ENCODE measurements around the gene USF1. TPM values are rescaled to one million over a fixed set of nuclear protein-coding genes. Genes with fewer than 3 reads are reported as not detected.
A peak's percentile ranks its signal among the peaks of the same experiment; 100 is the strongest.
"Not testable (repeated sequence)": the region's sequence is repeated elsewhere in the genome, so short reads cannot be mapped to it uniquely, and the experiment has no call there.

USF1 gene
- total RNA-seq, 1 experiment from 2014 or later: 79.9 TPM

DNA sequence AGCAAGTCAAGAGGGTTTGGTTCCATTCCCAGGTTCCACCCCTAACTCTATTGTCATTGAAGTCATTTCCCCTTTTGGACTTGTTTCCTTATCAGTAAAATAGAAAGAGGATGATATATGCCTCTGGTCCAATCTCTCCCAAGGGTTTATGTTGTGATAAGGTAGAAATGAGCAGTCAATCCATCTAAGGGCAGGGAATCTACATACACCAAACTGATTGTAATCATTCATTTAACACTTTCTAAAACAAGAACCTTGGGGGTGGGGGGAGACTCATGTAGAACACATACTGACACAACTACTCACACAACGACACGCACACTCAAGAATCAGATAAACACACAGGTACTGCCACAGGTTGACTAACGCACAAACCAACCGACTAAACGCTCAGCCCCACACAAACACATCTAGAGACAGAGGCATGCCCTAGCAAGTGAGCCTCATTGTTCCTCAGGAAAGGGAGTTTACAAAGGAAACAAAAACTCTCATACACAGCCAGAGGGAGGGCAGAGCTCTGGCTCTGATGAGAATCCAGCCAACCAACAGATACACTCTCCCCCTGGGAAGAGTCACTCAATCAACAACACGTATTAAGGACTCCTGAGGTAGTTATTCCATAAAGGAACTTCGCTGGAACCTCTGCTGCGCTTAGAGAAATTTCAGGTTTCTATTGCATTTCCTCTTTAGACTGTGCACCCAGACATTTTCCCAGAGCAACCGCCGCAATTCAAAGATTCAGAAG, 25.9 kb downstream of the USF1 start:
- no peak for DNase-seq (ENCODE audit: low spot score)

DNA sequence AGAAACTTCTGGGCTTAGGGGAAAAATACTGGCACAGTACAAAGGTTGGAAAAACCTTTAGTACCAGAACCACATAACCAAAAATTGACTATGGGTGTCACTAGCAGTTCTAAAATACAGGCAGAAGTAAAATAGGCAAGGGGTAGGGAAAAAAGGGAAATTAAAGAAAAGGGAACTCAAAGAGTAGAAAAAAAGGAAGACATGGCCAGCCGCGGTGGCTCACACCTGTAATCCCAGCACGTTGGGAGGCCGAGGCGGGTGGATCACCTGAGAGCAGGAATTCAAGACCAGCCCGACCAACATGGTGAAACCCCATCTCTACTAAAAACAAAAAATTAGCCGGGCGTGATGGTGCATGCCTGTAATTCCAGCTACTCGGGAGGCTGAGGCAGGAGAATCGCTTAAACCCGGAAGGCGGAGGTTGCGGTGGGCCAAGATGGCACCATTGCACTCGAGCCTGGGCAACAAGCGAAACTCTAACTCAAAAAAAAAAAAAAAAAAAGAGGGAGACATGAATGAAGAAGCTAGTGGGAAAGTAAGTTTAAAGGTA, 26.6 kb downstream of the USF1 start:
- DNase-seq (ENCODE audit: low spot score): not testable (repeated sequence)

DNA sequence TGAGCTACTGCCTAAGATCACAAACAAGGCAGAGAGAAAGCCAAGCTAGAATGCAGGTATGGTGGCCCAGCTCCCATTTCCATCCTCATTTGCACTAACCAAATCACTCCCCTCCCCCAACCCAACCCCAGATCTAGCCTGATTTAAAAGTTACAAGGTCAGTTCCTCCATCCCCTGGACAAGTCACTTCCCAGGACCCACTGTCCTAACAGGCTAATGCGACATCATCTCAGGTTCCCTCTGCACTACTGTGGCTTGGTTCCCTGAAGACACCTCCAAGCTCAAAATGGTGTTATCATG, 27.2 kb downstream of the USF1 start:
- DNase-seq (ENCODE audit: low spot score): no peak

- DNase-seq (ENCODE audit: low spot score): no peak
These were observed 27.8 kb downstream of the USF1 start for GRCh38 chr1:161017756-161018630.

DNA sequence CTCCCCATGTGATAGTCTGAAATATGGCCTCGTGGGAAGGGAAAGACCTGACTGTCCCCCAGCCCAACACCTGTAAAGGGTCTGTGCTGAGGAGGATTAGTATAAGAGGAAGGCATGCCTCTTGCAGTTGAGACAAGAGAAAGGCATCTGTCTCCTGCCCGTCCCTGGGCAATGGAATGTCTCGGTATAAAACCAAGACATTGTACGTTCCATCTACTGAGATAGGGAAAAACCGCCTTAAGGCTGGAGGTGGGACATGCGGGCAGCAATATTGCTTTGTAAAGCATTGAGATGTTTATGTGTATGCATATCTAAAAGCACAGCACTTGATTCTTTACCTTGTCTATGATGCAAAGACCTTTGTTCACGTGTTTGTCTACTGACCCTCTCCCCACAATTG, 28.6 kb downstream of the USF1 start:
- DNase-seq (ENCODE audit: low spot score): not testable (repeated sequence)

DNA sequence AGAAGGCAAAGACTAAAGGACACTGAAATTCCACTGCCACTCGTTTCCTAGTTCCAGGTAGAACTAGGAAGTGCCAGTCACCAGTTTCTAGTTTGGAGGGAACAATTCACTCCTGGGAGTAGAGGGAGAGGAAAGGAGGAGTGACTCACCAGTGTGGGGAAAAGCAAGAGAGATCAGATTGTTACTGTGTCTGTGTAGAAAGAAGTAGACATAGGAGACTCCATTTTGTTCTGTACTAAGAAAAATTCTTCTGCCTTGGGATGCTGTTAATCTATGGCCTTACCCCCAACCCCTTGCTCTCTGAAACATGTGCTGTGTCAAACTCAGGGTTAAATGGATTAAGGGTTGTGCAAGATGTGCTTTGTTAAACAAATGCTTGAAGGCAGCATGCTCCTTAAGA, 29.1 kb downstream of the USF1 start:
- not testable (repeated sequence) for DNase-seq (ENCODE audit: low spot score)

GRCh38 chr1:161013488-161014230, 32.1 kb downstream of the USF1 start:
- no peak for DNase-seq (ENCODE audit: low spot score)

DNA sequence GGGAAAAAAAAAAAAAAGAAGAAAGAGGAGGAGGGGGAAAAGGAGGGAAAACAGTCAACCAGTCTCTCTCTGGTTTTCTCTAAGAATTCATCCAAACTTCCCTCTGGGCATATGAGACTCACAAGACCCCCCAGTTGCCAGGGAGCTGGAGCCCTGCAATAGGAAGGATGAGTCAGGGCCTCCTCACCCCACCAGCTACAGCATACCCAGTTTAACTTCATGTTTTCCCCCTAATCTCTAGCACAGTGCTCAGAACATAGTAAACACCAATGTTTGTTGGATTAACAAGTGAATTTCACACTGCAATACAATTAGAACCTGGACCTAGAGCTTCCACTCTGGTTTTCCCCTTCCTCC, 32.7 kb downstream of the USF1 start:
- DNase-seq (ENCODE audit: low spot score): no peak

- no peak for DNase-seq (ENCODE audit: low spot score)
These were observed 33.4 kb downstream of the USF1 start for GRCh38 chr1:161012420-161012819.

DNA sequence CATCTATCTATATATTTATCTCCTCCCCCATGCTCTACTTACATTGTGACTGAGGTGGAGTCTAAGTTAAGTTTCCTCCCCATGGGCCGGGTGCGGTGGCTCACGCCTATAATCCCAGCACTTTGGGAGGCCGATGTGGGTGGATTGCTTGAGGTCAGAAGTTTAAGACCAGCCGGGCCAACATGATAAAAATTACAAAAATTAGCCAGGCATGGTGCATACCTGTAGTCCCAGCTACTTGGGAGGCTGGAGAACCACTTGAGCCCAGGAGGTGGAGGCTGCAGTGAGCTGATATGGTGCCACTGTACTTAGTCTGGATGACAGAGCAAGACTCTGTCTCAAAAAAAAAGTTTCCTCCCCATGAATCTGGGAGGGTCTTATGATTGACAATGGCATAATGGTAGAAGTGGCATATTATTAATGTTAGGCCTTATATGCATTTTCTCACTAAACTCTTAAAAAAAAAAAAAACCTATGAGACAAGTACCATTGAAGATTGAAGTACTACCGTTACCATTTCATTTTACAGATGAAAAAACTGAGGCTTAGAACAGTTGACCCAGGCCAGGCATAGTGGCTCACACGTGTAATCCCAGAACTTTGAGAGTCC, 36.1 kb downstream of the USF1 start:
- no peak for DNase-seq (ENCODE audit: low spot score)

- DNase-seq (ENCODE audit: low spot score): no peak
These were observed 36.8 kb downstream of the USF1 start for GRCh38 chr1:161008869-161009510.

DNA sequence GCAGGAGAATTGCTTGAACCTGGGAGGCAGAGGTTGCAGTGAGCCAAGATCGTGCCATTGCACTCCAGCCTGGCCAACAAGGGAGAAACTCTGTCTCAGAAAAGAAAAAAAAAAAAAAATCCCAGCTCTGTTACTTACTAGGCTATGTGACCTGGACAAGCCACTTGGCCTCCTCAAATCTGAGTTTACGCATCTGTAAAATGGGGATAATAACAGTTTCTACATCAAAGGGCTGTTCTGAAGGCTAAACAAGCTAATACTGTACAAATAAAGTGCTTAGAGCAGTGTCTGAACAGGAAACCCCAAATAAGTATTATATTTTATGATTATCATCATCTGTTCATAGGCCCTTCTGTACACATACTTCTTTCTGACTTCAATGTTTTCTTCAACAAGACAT, 38.4 kb downstream of the USF1 start:
- no peak for DNase-seq (ENCODE audit: low spot score)

- no peak for DNase-seq (ENCODE audit: low spot score)
These were observed 39.2 kb downstream of the USF1 start for GRCh38 chr1:161006563-161006962.

DNA sequence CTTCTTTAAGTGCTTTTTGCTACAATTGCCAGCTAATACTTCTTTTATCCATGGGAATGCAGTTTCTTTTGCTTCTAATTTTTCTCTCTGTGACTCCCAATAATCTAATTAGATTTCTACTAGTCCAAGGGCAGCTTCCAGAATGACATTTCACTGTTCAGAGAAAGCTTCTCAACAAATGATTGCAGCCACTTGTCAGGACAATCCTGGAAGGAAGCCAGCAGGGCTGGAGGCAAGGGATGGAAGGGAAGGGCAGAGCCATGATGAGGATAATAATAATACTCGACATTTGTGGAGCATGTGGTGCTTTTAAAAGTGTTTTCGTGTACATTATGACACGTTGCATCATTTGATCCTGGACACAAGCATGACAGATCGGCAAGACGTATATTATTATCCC, 44.3 kb downstream of the USF1 start:
- no peak for DNase-seq (ENCODE audit: low spot score)

- no peak for DNase-seq (ENCODE audit: low spot score)
These were observed 44.9 kb downstream of the USF1 start for GRCh38 chr1:161000736-161001480.

- DNase-seq (ENCODE audit: low spot score): no peak
These were observed 46.4 kb downstream of the USF1 start for GRCh38 chr1:160999376-160999775.

- DNase-seq (ENCODE audit: low spot score): peak; percentile 64
These were observed 48.3 kb downstream of the USF1 start for GRCh38 chr1:160997323-160998038.

DNA sequence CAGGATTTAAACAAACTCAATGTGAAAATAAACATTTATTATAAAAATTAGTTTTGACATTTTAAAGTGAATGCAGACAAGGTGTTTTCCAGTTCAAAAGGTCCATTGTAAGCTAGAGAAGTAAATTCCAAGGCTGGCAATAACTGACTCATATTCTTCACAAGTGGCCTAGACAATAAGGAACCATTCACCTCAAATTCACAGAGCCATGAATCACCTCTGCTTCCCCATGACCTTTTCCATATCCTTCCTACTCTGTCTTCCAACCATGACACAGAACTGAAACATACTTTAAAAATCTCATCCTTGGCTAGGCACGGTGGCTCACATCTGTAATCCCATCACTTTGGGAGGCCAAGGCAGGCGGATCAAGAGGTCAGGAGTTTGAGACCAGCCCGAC, 49.6 kb downstream of the USF1 start:
- DNase-seq (ENCODE audit: low spot score): peak; percentile 95

GRCh38 chr1:160993544-160994193, 52.1 kb downstream of the USF1 start:
- DNase-seq (ENCODE audit: low spot score): peak; percentile 54
